Lung (tissue), 12 donors: ENCODE data around the gene VIPR1. TPM values are rescaled to one million over a fixed set of nuclear protein-coding genes. Genes with fewer than 3 reads are reported as not detected.
A peak's percentile ranks its signal among the peaks of the same experiment; 100 is the strongest.

ENCODE experiments used
- ATAC-seq: fragments of 200-7000 bp; cut with Tn5 transposase; one replicate; pipeline ENCODE4 v1.9.1; 2020; ENCODE audit warnings: moderate number of reproducible peaks; ENCODE audit not compliant: insufficient read depth, low FRiP score
- DNase-seq, 3 donors: peaks; one replicate each; pipeline ENCODE4 v3.0.0-alpha.2; 2013 to 2017
- H3K27ac ChIP-seq, 2 donors: one replicate each; pipeline ENCODE4 v1.5.1; 2013; ENCODE audit warnings: mild to moderate bottlenecking in 2 of 2, moderate library complexity in 2 of 2, control low read depth in 1 of 2, inconsistent platforms in 1 of 2, low read depth in 1 of 2, low read length in 1 of 2
- H3K27me3 ChIP-seq, 3 donors: one replicate each; pipeline ENCODE4 v1.5.1; 2013; ENCODE audit warnings: low read length in 2 of 3; ENCODE audit not compliant: control insufficient read depth in 3 of 3, insufficient read depth in 3 of 3
- H3K36me3 ChIP-seq, 4 donors: one replicate each; pipeline ENCODE4 v1.5.1; 2013; ENCODE audit warnings: low read length in 4 of 4, mild to moderate bottlenecking in 1 of 4, moderate library complexity in 1 of 4; ENCODE audit not compliant: control insufficient read depth in 4 of 4, insufficient read depth in 4 of 4
- H3K4me1 ChIP-seq, 5 donors: one replicate each; pipeline ENCODE4 v1.5.1; 2013; ENCODE audit warnings: low read length in 5 of 5, mild to moderate bottlenecking in 2 of 5, moderate library complexity in 1 of 5; ENCODE audit not compliant: control insufficient read depth in 5 of 5, insufficient read depth in 5 of 5
- H3K4me3 ChIP-seq: one replicate; pipeline ENCODE4 v1.5.1; 2013; ENCODE audit warnings: mild to moderate bottlenecking, control low read depth, moderate library complexity
- H3K9ac ChIP-seq, 2 donors: one replicate each; pipeline ENCODE4 v1.5.1; 2013; ENCODE audit warnings: low read length in 2 of 2, control low read depth in 1 of 2; ENCODE audit not compliant: insufficient read depth in 1 of 2
- H3K9me3 ChIP-seq, 4 donors: one replicate each; pipeline ENCODE4 v1.5.1; 2013; ENCODE audit warnings: low read length in 3 of 4, mild to moderate bottlenecking in 1 of 4, moderate library complexity in 1 of 4; ENCODE audit not compliant: control insufficient read depth in 4 of 4, insufficient read depth in 3 of 4
- CTCF ChIP-seq: IDR thresholded peaks from 2 replicates; pipeline ENCODE4 v1.5.1; 2012; ENCODE audit warnings: mild to moderate bottlenecking; ENCODE audit errors: control extremely low read depth, extremely low read depth
- WGBS, 2 donors: extraction: QIAGEN DNeasy Blood & Tissue Kit; methylation state at CpG; one replicate each; pipeline ENCODE4 v1.1.7; 2013; 5-methylcytosine and 5-hydroxymethylcytosine counted together
- polyA plus RNA-seq, 2 donors: library from polyadenylated mRNA; stranded (reverse); fragments of 200-250 nt; gene quantifications; one replicate each; pipeline ENCODE4 v1.2.1, GENCODE V29; 2013
- total RNA-seq, 2 donors: library from RNA; depleted of rRNA in 1 of 2; stranded (reverse); fragments of >200 nt in 1 of 2; gene quantifications; one replicate each; pipeline ENCODE4 v1.2.1, GENCODE V29; 2014 to 2021
- donor health status: control.
- donor health status: control.
- donor health status: Bipolar disorder and iron deficiency.
- donor health status: healthy.
- donor health status: DM: yes; HTN: yes; CAD: no.

Gene VIPR1
- total and polyA plus RNA-seq, 4 donors, result 24.8 to 89.8 (median 65.0) TPM

GRCh38 chr3:42532229-42532628 is 29.8 kb downstream of the VIPR1 start:
- Histone ChIP-seq H3K36me3 (peaks cover 0 to 29% (median 0%) of the 10 kb centered on the region in 4 donors), H3K4me3 (no peak overlapping the region), H3K9ac (no peak overlapping the region), H3K27ac (no peak overlapping the region), H3K9me3 (no peaks in the 10 kb centered on the region), H3K4me1 (peaks cover 0 to 31% (median 0%) of the 10 kb centered on the region in 5 donors), H3K27me3 (no peaks in the 10 kb centered on the region)
- 81 to 87% methylated on average over 4 of the region's 4 CpGs for WGBS, 2 donors
- ATAC-seq (no peak), DNase-seq (no peak)
- no peak for TF ChIP-seq CTCF

- no peak overlapping the region for H3K4me3 ChIP-seq
- no peak overlapping the region for H3K9ac ChIP-seq
- no peaks in the 10 kb centered on the region for H3K27me3 ChIP-seq
- ATAC-seq (no peak), DNase-seq (no peak)
- H3K36me3 ChIP-seq, result peaks cover 0 to 26% (median 0%) of the 10 kb centered on the region in 4 donors
- peaks cover 0 to 30% (median 0%) of the 10 kb centered on the region in 5 donors for H3K4me1 ChIP-seq
- peak overlapping the region in 1 of 2 donors; percentile 43 for H3K27ac ChIP-seq
- WGBS, 2 donors, result 63 to 83% methylated on average over 7 of the region's 7 CpGs
- no peak for TF ChIP-seq CTCF
- no peaks in the 10 kb centered on the region for H3K9me3 ChIP-seq
These were observed 30.9 kb downstream of the VIPR1 start for GRCh38 chr3:42533161-42533897.

GRCh38 chr3:42535981-42536784 is 33.7 kb downstream of the VIPR1 start:
- TF ChIP-seq CTCF, result no peak
- no peak overlapping the region for H3K27ac ChIP-seq
- H3K9me3 ChIP-seq, result no peaks in the 10 kb centered on the region
- ATAC-seq (no peak), DNase-seq (no peak)
- no peaks in the 10 kb centered on the region for H3K27me3 ChIP-seq
- H3K36me3 ChIP-seq, result peaks cover 0 to 23% (median 0%) of the 10 kb centered on the region in 4 donors
- no peak overlapping the region for H3K4me3 ChIP-seq
- 84 to 85% methylated on average over 33 to 35 of the region's 35 CpGs for WGBS, 2 donors
- no peak overlapping the region for H3K9ac ChIP-seq
- H3K4me1 ChIP-seq, result peaks cover 0 to 36% (median 0%) of the 10 kb centered on the region in 5 donors
